Esophagus squamous epithelium (tissue), 4 donors: ENCODE results near the gene TEX261.

Source experiments
- CTCF ChIP-seq, 6 experiments: fragments of 450-650 bp in 4 of 6; fragments of 200-600 bp in 2 of 6; sonication (generic) in 2 of 6; IDR thresholded peaks; one replicate each; pipeline ENCODE4 v1.5.1; 2016 to 2019; ENCODE audit warnings: antibody characterized with exemption in 6 of 6, mild to moderate bottlenecking in 4 of 6, moderate library complexity in 4 of 6
- POLR2A ChIP-seq, 4 donors: fragments of 450-650 bp; IDR thresholded peaks; one replicate each; pipeline ENCODE4 v1.6.1; 2017; ENCODE audit warnings: antibody characterized with exemption in 4 of 4, mild to moderate bottlenecking in 4 of 4, moderate library complexity in 3 of 4

- TF ChIP-seq CTCF (IDR thresholded peaks at IDR 0.05) (no peak), POLR2A (IDR thresholded peaks at IDR 0.05) (no peak)
Measured at GRCh38 chr2:71001981-71002570, 7.4 kb upstream of the TEX261 start.
